ENCODE data around the gene TCEAL3.
"Not testable (repeated sequence)": the region's sequence is repeated elsewhere in the genome, so short reads cannot be mapped to it uniquely, and the experiment has no call there.

DNA sequence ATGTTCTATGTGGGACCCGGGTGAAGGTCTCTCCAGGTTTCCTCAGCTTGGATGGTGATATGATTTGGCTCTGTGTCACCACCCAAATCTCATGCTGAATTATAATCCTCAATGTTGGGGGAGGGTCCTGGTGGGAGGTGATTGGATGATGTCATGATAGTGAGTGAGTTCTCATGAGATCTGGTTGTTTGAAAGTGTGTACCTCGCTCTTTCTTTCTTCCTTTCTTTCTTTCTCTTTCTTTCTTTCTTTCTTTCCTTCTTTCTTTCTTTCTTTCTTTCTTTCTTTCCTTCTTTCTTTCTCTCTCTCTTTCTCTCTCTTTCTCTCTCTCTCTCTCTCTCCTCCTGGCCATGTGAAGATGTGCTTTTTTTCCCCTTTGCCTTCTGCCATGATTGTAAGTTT, 51.7 kb downstream of the TCEAL3 start:
- not testable (repeated sequence) for TF ChIP-seq HDAC1 (IDR thresholded peaks at IDR 0.05); POLR2AphosphoS5 (IDR thresholded peaks at IDR 0.05; ENCODE audit: control insufficient read depth, insufficient read depth, low read depth, low read length); SMARCE1 (IDR thresholded peaks at IDR 0.05); RBM34 (IDR thresholded peaks at IDR 0.05; ENCODE audit: borderline replicate concordance, insufficient read depth, low read length); ZFP36 (IDR thresholded peaks at IDR 0.05; ENCODE audit: low read depth, low read length, partially characterized antibody); DDX20 (tag; IDR thresholded peaks at IDR 0.05; ENCODE audit: low read depth); FOSL1 (tag; conservative IDR thresholded peaks at IDR 0.05); SMAD1 (IDR thresholded peaks at IDR 0.05; ENCODE audit: low read depth, low read length, partially characterized antibody); RAD51 (IDR thresholded peaks at IDR 0.05; ENCODE audit: borderline replicate concordance, low read depth)
- TF ChIP-seq, protein P1, sequence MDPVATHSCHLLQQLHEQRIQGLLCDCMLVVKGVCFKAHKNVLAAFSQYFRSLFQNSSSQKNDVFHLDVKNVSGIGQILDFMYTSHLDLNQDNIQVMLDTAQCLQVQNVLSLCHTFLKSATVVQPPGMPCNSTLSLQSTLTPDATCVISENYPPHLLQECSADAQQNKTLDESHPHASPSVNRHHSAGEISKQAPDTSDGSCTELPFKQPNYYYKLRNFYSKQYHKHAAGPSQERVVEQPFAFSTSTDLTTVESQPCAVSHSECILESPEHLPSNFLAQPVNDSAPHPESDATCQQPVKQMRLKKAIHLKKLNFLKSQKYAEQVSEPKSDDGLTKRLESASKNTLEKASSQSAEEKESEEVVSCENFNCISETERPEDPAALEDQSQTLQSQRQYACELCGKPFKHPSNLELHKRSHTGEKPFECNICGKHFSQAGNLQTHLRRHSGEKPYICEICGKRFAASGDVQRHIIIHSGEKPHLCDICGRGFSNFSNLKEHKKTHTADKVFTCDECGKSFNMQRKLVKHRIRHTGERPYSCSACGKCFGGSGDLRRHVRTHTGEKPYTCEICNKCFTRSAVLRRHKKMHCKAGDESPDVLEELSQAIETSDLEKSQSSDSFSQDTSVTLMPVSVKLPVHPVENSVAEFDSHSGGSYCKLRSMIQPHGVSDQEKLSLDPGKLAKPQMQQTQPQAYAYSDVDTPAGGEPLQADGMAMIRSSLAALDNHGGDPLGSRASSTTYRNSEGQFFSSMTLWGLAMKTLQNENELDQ (CRISPR knock-in tag; IDR thresholded peaks at IDR 0.05; ENCODE audit: borderline replicate concordance): not testable (repeated sequence)
- TF ChIP-seq, protein P2, sequence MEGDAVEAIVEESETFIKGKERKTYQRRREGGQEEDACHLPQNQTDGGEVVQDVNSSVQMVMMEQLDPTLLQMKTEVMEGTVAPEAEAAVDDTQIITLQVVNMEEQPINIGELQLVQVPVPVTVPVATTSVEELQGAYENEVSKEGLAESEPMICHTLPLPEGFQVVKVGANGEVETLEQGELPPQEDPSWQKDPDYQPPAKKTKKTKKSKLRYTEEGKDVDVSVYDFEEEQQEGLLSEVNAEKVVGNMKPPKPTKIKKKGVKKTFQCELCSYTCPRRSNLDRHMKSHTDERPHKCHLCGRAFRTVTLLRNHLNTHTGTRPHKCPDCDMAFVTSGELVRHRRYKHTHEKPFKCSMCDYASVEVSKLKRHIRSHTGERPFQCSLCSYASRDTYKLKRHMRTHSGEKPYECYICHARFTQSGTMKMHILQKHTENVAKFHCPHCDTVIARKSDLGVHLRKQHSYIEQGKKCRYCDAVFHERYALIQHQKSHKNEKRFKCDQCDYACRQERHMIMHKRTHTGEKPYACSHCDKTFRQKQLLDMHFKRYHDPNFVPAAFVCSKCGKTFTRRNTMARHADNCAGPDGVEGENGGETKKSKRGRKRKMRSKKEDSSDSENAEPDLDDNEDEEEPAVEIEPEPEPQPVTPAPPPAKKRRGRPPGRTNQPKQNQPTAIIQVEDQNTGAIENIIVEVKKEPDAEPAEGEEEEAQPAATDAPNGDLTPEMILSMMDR (IDR thresholded peaks at IDR 0.05 in 2 of 3, conservative IDR thresholded peaks at IDR 0.05 in 1 of 3; ENCODE audit: insufficient read depth in 2 of 3, low read depth in 1 of 3, low read length in 3 of 3): not testable (repeated sequence)
